ENCODE measurements around the gene ABI1.

DNA sequence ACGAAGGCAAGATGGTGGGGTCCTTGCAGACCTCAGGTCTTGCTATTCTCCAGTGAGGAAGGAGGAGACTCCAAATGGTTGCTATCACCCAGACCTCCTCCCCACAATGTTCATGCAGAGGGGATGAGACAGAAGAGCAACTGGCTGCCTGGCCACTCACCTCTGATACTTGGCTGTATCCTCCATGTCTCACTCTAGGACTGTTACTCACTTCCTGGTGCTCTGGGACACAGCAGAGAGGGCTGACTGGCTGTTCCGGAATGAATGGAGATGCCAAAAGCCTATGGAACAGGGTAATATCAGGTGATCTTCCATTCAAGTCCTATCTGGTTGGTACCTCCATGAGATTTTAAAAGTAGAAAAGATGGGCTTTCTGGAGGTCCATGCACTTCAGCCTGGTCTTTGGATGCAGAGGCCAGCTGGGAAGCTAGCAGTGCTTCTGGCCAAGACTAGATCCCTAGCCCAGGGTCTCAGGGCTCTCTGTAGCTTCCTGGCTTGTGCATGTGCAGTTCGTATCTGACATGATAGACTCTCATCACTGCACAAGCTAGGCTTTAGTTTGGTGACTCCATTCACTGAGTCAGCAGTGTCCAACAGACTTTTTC lies 27.0 kb upstream of the ABI1 start:
- TF ChIP-seq, protein P1, sequence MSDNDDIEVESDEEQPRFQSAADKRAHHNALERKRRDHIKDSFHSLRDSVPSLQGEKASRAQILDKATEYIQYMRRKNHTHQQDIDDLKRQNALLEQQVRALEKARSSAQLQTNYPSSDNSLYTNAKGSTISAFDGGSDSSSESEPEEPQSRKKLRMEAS (CRISPR knock-in tag; IDR thresholded peaks at IDR 0.05), result no peak
- TF ChIP-seq KAT7 (CRISPR knock-in tag; IDR thresholded peaks at IDR 0.05; ENCODE audit: borderline replicate concordance) (no peak), NR2C2 (CRISPR knock-in tag; IDR thresholded peaks at IDR 0.05) (no peak), ZSCAN18 (CRISPR knock-in tag; IDR thresholded peaks at IDR 0.05) (no peak), CREB1 (CRISPR knock-in tag; IDR thresholded peaks at IDR 0.05) (no peak), ZNF317 (CRISPR knock-in tag; IDR thresholded peaks at IDR 0.05; ENCODE audit: borderline replicate concordance, low read depth) (no peak), MXD4 (CRISPR knock-in tag; IDR thresholded peaks at IDR 0.05; ENCODE audit: borderline replicate concordance) (no peak), NR3C1 (CRISPR knock-in tag; conservative IDR thresholded peaks at IDR 0.05; ENCODE audit: low read depth) (no peak), SP1 (CRISPR knock-in tag; conservative IDR thresholded peaks at IDR 0.05) (no peak), OVOL2 (CRISPR knock-in tag; IDR thresholded peaks at IDR 0.05; ENCODE audit: borderline replicate concordance) (no peak), IRF1 (CRISPR knock-in tag; IDR thresholded peaks at IDR 0.05) (no peak)
- TF ChIP-seq, protein P2, sequence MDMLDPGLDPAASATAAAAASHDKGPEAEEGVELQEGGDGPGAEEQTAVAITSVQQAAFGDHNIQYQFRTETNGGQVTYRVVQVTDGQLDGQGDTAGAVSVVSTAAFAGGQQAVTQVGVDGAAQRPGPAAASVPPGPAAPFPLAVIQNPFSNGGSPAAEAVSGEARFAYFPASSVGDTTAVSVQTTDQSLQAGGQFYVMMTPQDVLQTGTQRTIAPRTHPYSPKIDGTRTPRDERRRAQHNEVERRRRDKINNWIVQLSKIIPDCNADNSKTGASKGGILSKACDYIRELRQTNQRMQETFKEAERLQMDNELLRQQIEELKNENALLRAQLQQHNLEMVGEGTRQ (CRISPR knock-in tag; IDR thresholded peaks at IDR 0.05), result no peak
- TF ChIP-seq, protein P3, sequence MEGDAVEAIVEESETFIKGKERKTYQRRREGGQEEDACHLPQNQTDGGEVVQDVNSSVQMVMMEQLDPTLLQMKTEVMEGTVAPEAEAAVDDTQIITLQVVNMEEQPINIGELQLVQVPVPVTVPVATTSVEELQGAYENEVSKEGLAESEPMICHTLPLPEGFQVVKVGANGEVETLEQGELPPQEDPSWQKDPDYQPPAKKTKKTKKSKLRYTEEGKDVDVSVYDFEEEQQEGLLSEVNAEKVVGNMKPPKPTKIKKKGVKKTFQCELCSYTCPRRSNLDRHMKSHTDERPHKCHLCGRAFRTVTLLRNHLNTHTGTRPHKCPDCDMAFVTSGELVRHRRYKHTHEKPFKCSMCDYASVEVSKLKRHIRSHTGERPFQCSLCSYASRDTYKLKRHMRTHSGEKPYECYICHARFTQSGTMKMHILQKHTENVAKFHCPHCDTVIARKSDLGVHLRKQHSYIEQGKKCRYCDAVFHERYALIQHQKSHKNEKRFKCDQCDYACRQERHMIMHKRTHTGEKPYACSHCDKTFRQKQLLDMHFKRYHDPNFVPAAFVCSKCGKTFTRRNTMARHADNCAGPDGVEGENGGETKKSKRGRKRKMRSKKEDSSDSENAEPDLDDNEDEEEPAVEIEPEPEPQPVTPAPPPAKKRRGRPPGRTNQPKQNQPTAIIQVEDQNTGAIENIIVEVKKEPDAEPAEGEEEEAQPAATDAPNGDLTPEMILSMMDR (IDR thresholded peaks at IDR 0.05), result no peak
